Liver (tissue), 9 donors: ENCODE data around the gene ADGRG1. TPM values are rescaled to one million over a fixed set of nuclear protein-coding genes. Genes with fewer than 3 reads are reported as not detected.

Source experiments
- DNase-seq: peaks from one replicate; pipeline ENCODE4 v3.0.0-alpha.2; 2017; ENCODE audit warnings: low spot score
- H3K27ac ChIP-seq, 2 donors: one replicate each; pipeline ENCODE4 v1.7.0; 2013; ENCODE audit warnings: inconsistent platforms in 2 of 2, low read length in 2 of 2, control low read depth in 1 of 2, low read depth in 1 of 2, mild to moderate bottlenecking in 1 of 2
- H3K27me3 ChIP-seq, 4 donors: one replicate each; pipeline versions ENCODE4 v1.6.1 to v1.7.0; 2013; ENCODE audit warnings: low read length in 3 of 4, inconsistent platforms in 1 of 4, mild to moderate bottlenecking in 1 of 4, moderate library complexity in 1 of 4; ENCODE audit not compliant: control insufficient read depth in 4 of 4, insufficient read depth in 4 of 4
- H3K36me3 ChIP-seq, 4 donors: one replicate each; pipeline versions ENCODE4 v1.6.1 to v1.7.0; 2013; ENCODE audit warnings: low read length in 3 of 4, mild to moderate bottlenecking in 3 of 4, low read depth in 1 of 4, moderate library complexity in 1 of 4; ENCODE audit not compliant: control insufficient read depth in 4 of 4, insufficient read depth in 3 of 4
- H3K4me1 ChIP-seq, 4 donors: one replicate each; pipeline versions ENCODE4 v1.6.1 to v1.7.0; 2013; ENCODE audit warnings: low read length in 3 of 4, mild to moderate bottlenecking in 3 of 4, moderate library complexity in 1 of 4; ENCODE audit not compliant: control insufficient read depth in 4 of 4, insufficient read depth in 4 of 4
- H3K4me3 ChIP-seq, 3 donors: one replicate each; pipeline versions ENCODE4 v1.6.1 to v1.7.0; 2013; ENCODE audit warnings: low read length in 3 of 3, control low read depth in 1 of 3, low read depth in 1 of 3, mild to moderate bottlenecking in 1 of 3
- H3K9ac ChIP-seq, 2 donors: one replicate each; pipeline ENCODE4 v1.7.0; 2013; ENCODE audit warnings: low read length in 2 of 2, mild to moderate bottlenecking in 2 of 2, moderate library complexity in 2 of 2, control low read depth in 1 of 2, low read depth in 1 of 2
- H3K9me3 ChIP-seq, 4 donors: one replicate each; pipeline versions ENCODE4 v1.6.1 to v1.7.0; 2013; ENCODE audit warnings: low read length in 3 of 4; ENCODE audit not compliant: control insufficient read depth in 4 of 4
- EGR1 ChIP-seq, 2 donors: IDR thresholded peaks; 2 replicates each; pipeline ENCODE4 v1.6.1; 2016 to 2018; ENCODE audit warnings: antibody characterized with exemption in 2 of 2, low read depth in 2 of 2
- FOXA2 ChIP-seq: IDR thresholded peaks from 2 replicates; pipeline ENCODE4 v1.6.1; 2016; ENCODE audit warnings: antibody characterized with exemption
- GABPA ChIP-seq, 2 donors: IDR thresholded peaks in 1 of 2; conservative IDR thresholded peaks in 1 of 2; 2 replicates each; pipeline ENCODE4 v1.6.1; 2016; ENCODE audit warnings: antibody characterized with exemption in 2 of 2, mild to moderate bottlenecking in 1 of 2, moderate library complexity in 1 of 2
- HNF4A ChIP-seq, 2 donors: conservative IDR thresholded peaks; 2 replicates each; pipeline ENCODE4 v1.6.1; 2016; ENCODE audit warnings: antibody characterized with exemption in 2 of 2, mild to moderate bottlenecking in 2 of 2
- HNF4G ChIP-seq: IDR thresholded peaks from 2 replicates; pipeline ENCODE4 v1.6.1; 2016; ENCODE audit warnings: antibody characterized with exemption
- JUND ChIP-seq, 2 donors: IDR thresholded peaks; 2 replicates each; pipeline ENCODE4 v1.6.1; 2016; ENCODE audit warnings: antibody characterized with exemption in 2 of 2
- MAX ChIP-seq: IDR thresholded peaks from 2 replicates; pipeline ENCODE4 v1.6.1; 2016; ENCODE audit warnings: antibody characterized with exemption
- RAD21 ChIP-seq, 2 donors: IDR thresholded peaks; 2 replicates each; pipeline ENCODE4 v1.6.1; 2016; ENCODE audit warnings: antibody characterized with exemption in 2 of 2, mild to moderate bottlenecking in 2 of 2
- REST ChIP-seq: IDR thresholded peaks from 2 replicates; pipeline ENCODE4 v1.6.1; 2016; ENCODE audit warnings: antibody characterized with exemption, mild to moderate bottlenecking
- SP1 ChIP-seq: IDR thresholded peaks from 2 replicates; pipeline ENCODE4 v1.6.1; 2018; ENCODE audit warnings: antibody characterized with exemption, mild to moderate bottlenecking
- TAF1 ChIP-seq: conservative IDR thresholded peaks from 2 replicates; pipeline ENCODE4 v1.6.1; 2016; ENCODE audit warnings: antibody characterized with exemption, mild to moderate bottlenecking
- YY1 ChIP-seq: IDR thresholded peaks from 2 replicates; pipeline ENCODE4 v1.6.1; 2016; ENCODE audit warnings: antibody characterized with exemption, mild to moderate bottlenecking
- ZBTB33 ChIP-seq: IDR thresholded peaks from 2 replicates; pipeline ENCODE4 v1.6.1; 2016; ENCODE audit warnings: antibody characterized with exemption
- WGBS: extraction: QIAGEN DNeasy Blood & Tissue Kit; methylation state at CpG from one replicate; pipeline ENCODE4 v1.1.7; 2013; 5-methylcytosine and 5-hydroxymethylcytosine counted together
- polyA plus RNA-seq, 2 donors: library from polyadenylated mRNA; stranded (reverse) in 1 of 2; unstranded in 1 of 2; fragments of 200-250 nt in 1 of 2; fragments of >200 nt in 1 of 2; fragmentation: Nextera tagmentation in 1 of 2; extraction: Ambion mirVana in 1 of 2; gene quantifications; one replicate each; pipeline versions ENCODE4 v1.2.1 to v1.2.3, GENCODE V29; 2013 to 2015
- total RNA-seq, 2 donors: library from RNA; depleted of rRNA; stranded (reverse); fragments of >200 nt; gene quantifications; one replicate each; pipeline ENCODE4 v1.2.3, GENCODE V29; 2014
- TF ChIP-seq, protein P1 (sequence below): IDR thresholded peaks from 2 replicates; pipeline ENCODE4 v1.6.1; 2016; ENCODE audit warnings: antibody characterized with exemption
- TF ChIP-seq, protein P2 (sequence below): fragments of 150-350 bp; IDR thresholded peaks from 2 replicates; pipeline ENCODE4 v1.5.1; 2017; ENCODE audit warnings: improper control_type of control experiment, low read depth, low read length; ENCODE audit not compliant: missing input control
- donor health status: healthy.
- donor health status: healthy.
- donor health status: healthy.
- donor health status: healthy.
- donor health status: healthy.

ADGRG1 gene
- total and polyA plus RNA-seq, 4 donors = 1.7 to 3.3 (median 2.0) TPM

DNA sequence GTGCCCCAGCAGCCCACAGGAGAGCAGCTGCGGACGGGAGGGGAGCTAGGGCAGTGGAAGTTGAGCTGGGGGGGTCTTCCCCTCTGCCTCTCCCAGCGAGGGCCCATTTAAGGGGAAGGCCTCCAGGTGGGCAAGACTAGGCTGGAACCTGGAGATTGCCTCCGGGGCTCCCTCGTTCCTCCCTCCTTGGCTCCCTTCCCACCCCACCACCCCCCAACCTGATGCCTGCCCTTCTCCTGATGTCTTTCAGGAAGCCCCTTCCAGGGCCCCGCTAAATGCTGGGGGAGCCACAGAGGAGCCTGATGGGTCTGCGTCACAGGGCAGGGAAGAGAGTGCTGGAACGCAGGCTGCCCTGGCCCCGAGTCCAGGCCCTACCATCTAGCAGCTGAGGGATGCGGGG is 16.7 kb downstream of the ADGRG1 start:
- DNase-seq = no peak
- Histone ChIP-seq H3K27me3 (no peaks in the 10 kb centered on the region), H3K27ac (no peak overlapping the region), H3K9ac (no peak overlapping the region), H3K4me3 (no peak overlapping the region), H3K4me1 (no peaks in the 10 kb centered on the region), H3K36me3 (no peaks in the 10 kb centered on the region), H3K9me3 (no peaks in the 10 kb centered on the region)
- WGBS = 78% methylated on average over 10 of the region's 10 CpGs
- TF ChIP-seq JUND (IDR thresholded peaks at IDR 0.05) = no peak
- TF ChIP-seq YY1 = no peak
- TF ChIP-seq MAX = no peak
- no peak for TF ChIP-seq REST
- TF ChIP-seq FOXA2 = no peak
- TF ChIP-seq, protein P1, sequence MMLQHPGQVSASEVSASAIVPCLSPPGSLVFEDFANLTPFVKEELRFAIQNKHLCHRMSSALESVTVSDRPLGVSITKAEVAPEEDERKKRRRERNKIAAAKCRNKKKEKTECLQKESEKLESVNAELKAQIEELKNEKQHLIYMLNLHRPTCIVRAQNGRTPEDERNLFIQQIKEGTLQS = no peak
- TF ChIP-seq HNF4A (conservative IDR thresholded peaks at IDR 0.05) = no peak
- TF ChIP-seq, protein P2, sequence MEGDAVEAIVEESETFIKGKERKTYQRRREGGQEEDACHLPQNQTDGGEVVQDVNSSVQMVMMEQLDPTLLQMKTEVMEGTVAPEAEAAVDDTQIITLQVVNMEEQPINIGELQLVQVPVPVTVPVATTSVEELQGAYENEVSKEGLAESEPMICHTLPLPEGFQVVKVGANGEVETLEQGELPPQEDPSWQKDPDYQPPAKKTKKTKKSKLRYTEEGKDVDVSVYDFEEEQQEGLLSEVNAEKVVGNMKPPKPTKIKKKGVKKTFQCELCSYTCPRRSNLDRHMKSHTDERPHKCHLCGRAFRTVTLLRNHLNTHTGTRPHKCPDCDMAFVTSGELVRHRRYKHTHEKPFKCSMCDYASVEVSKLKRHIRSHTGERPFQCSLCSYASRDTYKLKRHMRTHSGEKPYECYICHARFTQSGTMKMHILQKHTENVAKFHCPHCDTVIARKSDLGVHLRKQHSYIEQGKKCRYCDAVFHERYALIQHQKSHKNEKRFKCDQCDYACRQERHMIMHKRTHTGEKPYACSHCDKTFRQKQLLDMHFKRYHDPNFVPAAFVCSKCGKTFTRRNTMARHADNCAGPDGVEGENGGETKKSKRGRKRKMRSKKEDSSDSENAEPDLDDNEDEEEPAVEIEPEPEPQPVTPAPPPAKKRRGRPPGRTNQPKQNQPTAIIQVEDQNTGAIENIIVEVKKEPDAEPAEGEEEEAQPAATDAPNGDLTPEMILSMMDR = no peak
- no peak for TF ChIP-seq EGR1 (IDR thresholded peaks at IDR 0.05; ENCODE audit: low read depth in 2 of 2)
- no peak for TF ChIP-seq TAF1
- no peak for TF ChIP-seq SP1

GRCh38 chr16:57645691-57646387 is 17.4 kb downstream of the ADGRG1 start:
- Histone ChIP-seq H3K9me3 (no peaks in the 10 kb centered on the region), H3K27me3 (no peaks in the 10 kb centered on the region), H3K4me1 (no peaks in the 10 kb centered on the region), H3K36me3 (no peaks in the 10 kb centered on the region), H3K4me3 (no peak overlapping the region), H3K27ac (no peak overlapping the region), H3K9ac (no peak overlapping the region)
- no peak for TF ChIP-seq REST
- TF ChIP-seq, protein P2 = no peak
- no peak for TF ChIP-seq HNF4G
- TF ChIP-seq GABPA (IDR thresholded peaks at IDR 0.05 in 1 of 2, conservative IDR thresholded peaks at IDR 0.05 in 1 of 2) = no peak
- no peak for TF ChIP-seq HNF4A (conservative IDR thresholded peaks at IDR 0.05)
- no peak for TF ChIP-seq RAD21 (IDR thresholded peaks at IDR 0.05)
- TF ChIP-seq YY1 = no peak
- TF ChIP-seq ZBTB33 = no peak
- no peak for TF ChIP-seq JUND (IDR thresholded peaks at IDR 0.05)
- no peak for TF ChIP-seq SP1
- TF ChIP-seq, protein P1 = no peak
- 59% methylated on average over 24 of the region's 24 CpGs for WGBS
- no peak for DNase-seq
